NCI-H2029 (cell line): Measurements from ENCODE around the gene KRTAP4-3.
"Not testable (repeated sequence)": the region's sequence is repeated elsewhere in the genome, so short reads cannot be mapped to it uniquely, and the experiment has no call there.

Source experiments
- DNase-seq: peaks from one replicate; lab custom pipeline; 2025; lab: John Stamatoyannopoulos, UW

KRTAP4-3 gene

DNA sequence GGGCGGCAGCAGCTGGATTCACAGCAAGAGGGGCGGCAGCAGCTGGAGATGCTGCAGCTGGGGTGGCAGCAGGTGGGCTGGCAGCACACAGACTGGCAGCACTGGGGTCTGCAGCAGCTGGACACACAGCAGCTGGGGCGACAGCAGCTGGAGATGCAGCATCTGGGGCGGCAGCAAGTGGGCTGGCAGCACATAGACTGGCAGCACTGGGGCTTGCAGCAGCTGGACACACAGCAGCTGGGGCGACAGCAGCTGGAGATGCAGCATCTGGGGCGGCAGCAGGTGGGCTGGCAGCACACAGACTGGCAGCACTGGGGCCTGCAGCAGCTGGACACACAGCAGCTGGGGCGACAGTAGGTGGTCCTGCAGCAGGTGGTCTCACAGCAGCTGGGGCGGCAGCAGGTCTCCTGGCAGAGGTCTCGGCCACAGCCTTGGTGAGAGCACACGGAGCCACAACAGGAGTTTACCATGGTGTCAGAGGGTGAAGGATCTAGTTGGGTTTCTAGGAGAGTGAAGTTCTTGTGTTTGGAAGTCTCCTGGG, 50.1 kb downstream of the KRTAP4-3 start, which contains the start of gene KRTAP4-11:
Gene KRTAP4-11 (minus strand): TSS at position 528 of the 541 bp plus-strand sequence. CDS start 58 bp downstream, at position 470.
- DNase-seq = not testable (repeated sequence)
